Smooth muscle cell (in vitro differentiated cells): Measurements from ENCODE around the gene BCAS3. TPM values are rescaled to one million over a fixed set of nuclear protein-coding genes. Genes with fewer than 3 reads are reported as not detected.
A peak's percentile ranks its signal among the peaks of the same experiment; 100 is the strongest.

ENCODE experiments used
- DNase-seq: peaks from one replicate; lab custom pipeline; 2025; ENCODE audit not compliant: unreplicated experiment; lab: John Stamatoyannopoulos, UW
- H2AFZ ChIP-seq: fragments of 200-600 bp; sonication (generic); 2 replicates; pipeline ENCODE4 v1.6.0; 2016; ENCODE audit warnings: antibody characterized with exemption, low read depth, mild to moderate bottlenecking
- H3F3A ChIP-seq: fragments of 200-600 bp; sonication (generic); 2 replicates; pipeline ENCODE4 v1.6.0; 2017; ENCODE audit warnings: antibody characterized with exemption, low read depth
- H3K27ac ChIP-seq: fragments of 200-600 bp; sonication (generic); 2 replicates; pipeline ENCODE4 v1.5.1; 2016; ENCODE audit warnings: low read depth, mild to moderate bottlenecking
- H3K27me3 ChIP-seq: fragments of 200-600 bp; sonication (generic); 2 replicates; pipeline ENCODE4 v1.6.1; 2016; ENCODE audit warnings: low read depth, mild to moderate bottlenecking
- H3K36me3 ChIP-seq: fragments of 200-600 bp; sonication (generic); 2 replicates; pipeline ENCODE4 v1.5.1; 2016; ENCODE audit warnings: low read depth
- H3K4me1 ChIP-seq: fragments of 200-600 bp; sonication (generic); 2 replicates; pipeline ENCODE4 v1.5.1; 2016; ENCODE audit warnings: low read depth
- H3K4me2 ChIP-seq: fragments of 200-600 bp; sonication (generic); 2 replicates; pipeline ENCODE4 v1.6.0; 2016; ENCODE audit warnings: mild to moderate bottlenecking
- H3K4me3 ChIP-seq: fragments of 200-600 bp; sonication (generic); 2 replicates; pipeline ENCODE4 v1.5.1; 2016; ENCODE audit warnings: mild to moderate bottlenecking
- H3K79me2 ChIP-seq: fragments of 200-600 bp; sonication (generic); 2 replicates; pipeline ENCODE4 v1.6.0; 2016; ENCODE audit warnings: low read depth, mild to moderate bottlenecking
- H3K9ac ChIP-seq: fragments of 200-600 bp; sonication (generic); 2 replicates; pipeline ENCODE4 v1.6.0; 2016; ENCODE audit warnings: low read depth
- H3K9me3 ChIP-seq: fragments of 200-600 bp; sonication (generic); replicated peaks from 2 replicates; pipeline ENCODE4 v1.5.1; 2016; ENCODE audit warnings: low read depth
- H4K20me1 ChIP-seq: fragments of 200-600 bp; sonication (generic); 2 replicates; pipeline ENCODE4 v1.6.0; 2016; ENCODE audit warnings: low read depth
- WGBS: methylation state at CpG from one replicate; pipeline ENCODE4 v1.1.7; 2016; ENCODE audit warnings: low lambda C conversion rate; 5-methylcytosine and 5-hydroxymethylcytosine counted together
- polyA plus RNA-seq: library from polyadenylated mRNA; unstranded; fragments of >200 nt; fragmentation: Nextera tagmentation; extraction: Ambion mirVana; gene quantifications from 2 replicates; pipeline ENCODE4 v1.2.1, GENCODE V29; 2016
- total RNA-seq: library from RNA; depleted of rRNA; stranded (reverse); fragments of >200 nt; gene quantifications from 2 replicates; pipeline ENCODE4 v1.2.3, GENCODE V29; 2014
- TF ChIP-seq, protein P1 (sequence below): fragments of 200-600 bp; sonication (generic); IDR thresholded peaks from 2 replicates; pipeline ENCODE4 v1.5.1; 2017; ENCODE audit warnings: borderline replicate concordance, mild to moderate bottlenecking, antibody characterized with exemption; ENCODE audit not compliant: insufficient read depth, poor library complexity, severe bottlenecking

The BCAS3 gene
- total and polyA plus RNA-seq, 2 experiments from 2014 or later, result 17.2 to 54.5 TPM

DNA sequence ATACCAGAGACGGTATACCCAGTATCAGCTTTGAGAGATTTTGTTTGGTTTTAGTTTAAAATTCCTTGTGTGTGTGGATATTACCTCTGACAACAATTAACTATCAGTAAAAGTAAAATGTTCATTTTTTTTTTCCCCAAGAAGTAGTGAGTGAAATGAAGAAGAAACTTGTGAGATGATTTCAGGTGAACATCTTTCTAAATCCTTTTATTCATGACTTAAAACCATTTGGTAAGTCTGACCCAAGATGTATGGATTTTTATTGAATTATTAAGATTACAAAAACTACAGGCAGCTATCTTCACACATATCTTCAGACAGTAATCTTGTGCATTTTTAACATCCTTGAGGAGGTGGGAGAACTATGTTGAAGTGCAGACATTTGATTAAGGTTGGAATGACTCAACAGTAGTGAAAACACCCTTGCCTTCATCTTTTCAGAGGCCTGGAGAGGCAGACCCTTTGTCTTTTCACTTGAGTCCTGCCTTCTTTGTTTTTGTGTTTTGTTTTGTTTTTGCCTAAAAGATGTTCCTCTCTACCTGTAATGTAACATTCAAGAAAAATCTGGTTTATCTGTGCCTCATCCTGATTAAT lies 481.7 kb downstream of the BCAS3 start:
- no peaks in the 10 kb centered on the region for H4K20me1 ChIP-seq
- H3K4me3 ChIP-seq, result peak overlapping the region; percentile 38
- 41% methylated on average over 1 of the region's 1 CpG for WGBS
- peak overlapping the region; percentile 23 for H2AFZ ChIP-seq
- H3K4me1 ChIP-seq, result peaks cover 61% of the 10 kb centered on the region
- peak overlapping the region; percentile 31 for H3K9ac ChIP-seq
- H3K36me3 ChIP-seq, result no peaks in the 10 kb centered on the region
- peak overlapping the region; percentile 83 for H3K4me2 ChIP-seq
- H3K9me3 ChIP-seq, result no peaks in the 10 kb centered on the region
- H3K27me3 ChIP-seq, result no peaks in the 10 kb centered on the region
- no peak for DNase-seq
- no peaks in the 10 kb centered on the region for H3F3A ChIP-seq
- H3K79me2 ChIP-seq, result no peaks in the 10 kb centered on the region
- peak overlapping the region; percentile 77 for H3K27ac ChIP-seq
- TF ChIP-seq, protein P1, sequence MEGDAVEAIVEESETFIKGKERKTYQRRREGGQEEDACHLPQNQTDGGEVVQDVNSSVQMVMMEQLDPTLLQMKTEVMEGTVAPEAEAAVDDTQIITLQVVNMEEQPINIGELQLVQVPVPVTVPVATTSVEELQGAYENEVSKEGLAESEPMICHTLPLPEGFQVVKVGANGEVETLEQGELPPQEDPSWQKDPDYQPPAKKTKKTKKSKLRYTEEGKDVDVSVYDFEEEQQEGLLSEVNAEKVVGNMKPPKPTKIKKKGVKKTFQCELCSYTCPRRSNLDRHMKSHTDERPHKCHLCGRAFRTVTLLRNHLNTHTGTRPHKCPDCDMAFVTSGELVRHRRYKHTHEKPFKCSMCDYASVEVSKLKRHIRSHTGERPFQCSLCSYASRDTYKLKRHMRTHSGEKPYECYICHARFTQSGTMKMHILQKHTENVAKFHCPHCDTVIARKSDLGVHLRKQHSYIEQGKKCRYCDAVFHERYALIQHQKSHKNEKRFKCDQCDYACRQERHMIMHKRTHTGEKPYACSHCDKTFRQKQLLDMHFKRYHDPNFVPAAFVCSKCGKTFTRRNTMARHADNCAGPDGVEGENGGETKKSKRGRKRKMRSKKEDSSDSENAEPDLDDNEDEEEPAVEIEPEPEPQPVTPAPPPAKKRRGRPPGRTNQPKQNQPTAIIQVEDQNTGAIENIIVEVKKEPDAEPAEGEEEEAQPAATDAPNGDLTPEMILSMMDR, result no peak

DNA sequence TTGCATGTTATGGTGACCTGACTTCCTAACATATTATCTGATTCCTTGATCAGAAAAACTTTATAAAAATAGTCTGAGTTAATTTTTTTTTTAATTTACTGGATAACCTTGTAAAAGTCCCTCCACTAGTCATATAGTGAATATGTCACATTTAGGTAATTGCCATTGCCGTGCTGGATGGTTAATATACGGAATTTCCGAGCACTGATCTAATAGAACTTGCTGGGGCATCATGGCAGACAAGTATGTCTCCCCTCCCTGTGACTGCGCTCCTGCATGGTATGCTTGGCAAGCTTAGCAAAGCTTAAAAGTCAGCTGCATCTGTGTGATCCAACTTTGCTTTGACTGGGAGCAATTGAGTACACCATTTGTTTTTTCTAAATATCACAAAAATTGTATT lies 482.6 kb downstream of the BCAS3 start:
- DNase-seq, result no peak
- H3F3A ChIP-seq, result no peaks in the 10 kb centered on the region
- H3K4me3 ChIP-seq, result no peak overlapping the region
- H3K27me3 ChIP-seq, result no peaks in the 10 kb centered on the region
- H3K27ac ChIP-seq, result peak overlapping the region; percentile 77
- H3K9ac ChIP-seq, result no peak overlapping the region
- H3K4me2 ChIP-seq, result peak overlapping the region; percentile 83
- H3K4me1 ChIP-seq, result peaks cover 60% of the 10 kb centered on the region
- H3K79me2 ChIP-seq, result no peaks in the 10 kb centered on the region
- WGBS, result 95% methylated on average over 4 of the region's 4 CpGs
- no peaks in the 10 kb centered on the region for H3K36me3 ChIP-seq
- H3K9me3 ChIP-seq, result no peaks in the 10 kb centered on the region
- H4K20me1 ChIP-seq, result no peaks in the 10 kb centered on the region
- H2AFZ ChIP-seq, result no peak overlapping the region
- TF ChIP-seq, protein P1, result no peak

DNA sequence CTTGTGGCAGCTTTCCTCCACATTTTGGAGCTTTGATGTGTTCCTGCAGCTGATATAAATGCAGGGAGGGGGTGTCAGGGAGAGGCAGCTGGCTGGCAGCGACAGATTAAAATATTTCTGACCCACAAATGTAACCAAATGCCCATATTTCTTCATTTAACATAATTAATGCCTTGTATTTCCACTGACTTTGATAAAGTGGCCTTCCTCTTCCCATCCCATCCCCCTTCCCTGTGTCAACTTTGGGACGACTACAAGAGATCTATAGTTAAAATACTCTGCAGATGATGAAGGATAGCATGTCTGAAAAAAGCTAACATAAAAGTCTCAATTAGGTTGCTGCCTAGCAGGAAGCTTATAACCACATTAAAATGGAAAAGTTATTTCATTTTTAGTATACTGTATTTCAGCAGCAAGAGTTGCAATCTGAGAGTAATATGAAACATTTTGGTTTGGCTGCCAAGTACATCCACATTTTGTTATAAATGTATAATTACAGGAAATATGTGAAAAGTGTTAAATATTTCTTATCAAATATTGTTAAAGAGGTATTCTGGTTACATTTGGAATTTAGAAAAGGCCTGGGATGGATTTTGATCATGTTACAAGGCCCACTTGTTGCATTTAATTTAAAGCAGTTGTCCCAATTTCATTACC lies 483.3 kb downstream of the BCAS3 start:
- Histone ChIP-seq H2AFZ (no peak overlapping the region), H3K9ac (no peak overlapping the region), H3K36me3 (no peaks in the 10 kb centered on the region), H3K27me3 (no peaks in the 10 kb centered on the region), H3K27ac (peak overlapping the region; percentile 77), H3K9me3 (no peaks in the 10 kb centered on the region), H3K4me1 (peaks cover 53% of the 10 kb centered on the region), H3K4me3 (no peak overlapping the region), H4K20me1 (no peaks in the 10 kb centered on the region), H3K79me2 (no peaks in the 10 kb centered on the region), H3K4me2 (no peak overlapping the region), H3F3A (no peaks in the 10 kb centered on the region)
- TF ChIP-seq, protein P1, result no peak
- WGBS, result 57% methylated on average over 2 of the region's 2 CpGs
- DNase-seq, result no peak
